RKO (cell line): Measurements from ENCODE around the gene MROH9.
A peak's percentile ranks its signal among the peaks of the same experiment; 100 is the strongest.

Experiments
- DNase-seq: peaks from one replicate; pipeline ENCODE4 v3.0.0-alpha.2; 2016; ENCODE audit warnings: low spot score

MROH9 gene

GRCh38 chr1:170967042-170967910 lies 31.9 kb downstream of the MROH9 start:
- peak; percentile 67 for DNase-seq

- DNase-seq = no peak
Observed at GRCh38 chr1:170970256-170970655, 34.9 kb downstream of the MROH9 start.

- DNase-seq = no peak
Observed at GRCh38 chr1:170978371-170978910, 43.1 kb downstream of the MROH9 start.

GRCh38 chr1:170985406-170985805 lies 50.1 kb downstream of the MROH9 start:
- DNase-seq = no peak

- DNase-seq = no peak
Observed at GRCh38 chr1:170986901-170987300, 51.6 kb downstream of the MROH9 start.

GRCh38 chr1:170987424-170987823 lies 52.1 kb downstream of the MROH9 start:
- DNase-seq = no peak

- DNase-seq = no peak
Observed at GRCh38 chr1:170993151-170993550, 57.8 kb downstream of the MROH9 start.

- DNase-seq = no peak
Observed at GRCh38 chr1:170993717-170994116, 58.4 kb downstream of the MROH9 start.

- DNase-seq = no peak
Observed at GRCh38 chr1:171014880-171015279, 79.5 kb downstream of the MROH9 start.

GRCh38 chr1:171017426-171017825 lies 82.1 kb downstream of the MROH9 start:
- DNase-seq = no peak

- no peak for DNase-seq
Observed at GRCh38 chr1:171019971-171020370, 84.6 kb downstream of the MROH9 start.

- no peak for DNase-seq
Observed at GRCh38 chr1:171032822-171033702, 97.7 kb downstream of the MROH9 start.

- no peak for DNase-seq
Observed at GRCh38 chr1:171037626-171038025, 102.3 kb downstream of the MROH9 start.

- peak; percentile 3 for DNase-seq
Observed at GRCh38 chr1:171038284-171038683, 103.0 kb downstream of the MROH9 start.

GRCh38 chr1:171048014-171048413 lies 112.7 kb downstream of the MROH9 start:
- DNase-seq = no peak

GRCh38 chr1:171052977-171053376 lies 117.6 kb downstream of the MROH9 start:
- no peak for DNase-seq

GRCh38 chr1:171055966-171056643 lies 120.8 kb downstream of the MROH9 start:
- no peak for DNase-seq

GRCh38 chr1:171061425-171062143 lies 126.2 kb downstream of the MROH9 start:
- no peak for DNase-seq

- DNase-seq = no peak
Observed at GRCh38 chr1:171062902-171063301, 127.6 kb downstream of the MROH9 start.

GRCh38 chr1:171075041-171075440 lies 139.7 kb downstream of the MROH9 start:
- DNase-seq = no peak

- peak; percentile 56 for DNase-seq
Observed at GRCh38 chr1:171081314-171081753, 146.0 kb downstream of the MROH9 start.
